ENCODE results near the gene SDF4. TPM values are rescaled to one million over a fixed set of nuclear protein-coding genes. Genes with fewer than 3 reads are reported as not detected.

The SDF4 gene
- total RNA-seq, 6 donors from 2014 or later, result 79.0 to 172 (median 148) TPM

- peaks cover 0 to 3% (median 0%) of the 10 kb centered on the region in 4 donors for H3K36me3 ChIP-seq
- peak overlapping the region in 1 of 4 donors; percentile 19 for H3K4me3 ChIP-seq
- 76 to 85% methylated on average over 10 to 26 of the region's 36 CpGs for WGBS, 2 donors
- peaks cover 2 to 18% (median 12%) of the 10 kb centered on the region in 4 donors for H3K4me1 ChIP-seq
- ATAC-seq (ENCODE audit: low FRiP score in 2 of 2) (no peak), DNase-seq (peak in 1 of 2 donors; percentile 76)
- no peaks in the 10 kb centered on the region for H3K9me3 ChIP-seq
- peaks cover 0 to 8% (median 0%) of the 10 kb centered on the region in 4 donors for H3K27me3 ChIP-seq
- H3K27ac ChIP-seq, result peak overlapping the region in 1 of 4 donors; percentile 18
- TF ChIP-seq POLR2AphosphoS5 (IDR thresholded peaks at IDR 0.05) (no peak), POLR2A (IDR thresholded peaks at IDR 0.05) (no peak), CTCF (IDR thresholded peaks at IDR 0.05) (no peak), EP300 (IDR thresholded peaks at IDR 0.05) (no peak)
Observed at GRCh38 chr1:1167841-1168450, 63.9 kb downstream of the SDF4 start.

GRCh38 chr1:1167398-1167821 is 64.4 kb downstream of the SDF4 start:
- peaks cover 0 to 3% (median 0%) of the 10 kb centered on the region in 4 donors for H3K36me3 ChIP-seq
- DNase-seq (peak in 1 of 2 donors; percentile 70), ATAC-seq (ENCODE audit: low FRiP score in 2 of 2) (no peak)
- H3K4me1 ChIP-seq, result peaks cover 2 to 18% (median 12%) of the 10 kb centered on the region in 4 donors
- peaks cover 0 to 8% (median 0%) of the 10 kb centered on the region in 4 donors for H3K27me3 ChIP-seq
- TF ChIP-seq POLR2A (IDR thresholded peaks at IDR 0.05) (no peak), EP300 (IDR thresholded peaks at IDR 0.05) (no peak), CTCF (IDR thresholded peaks at IDR 0.05) (no peak), POLR2AphosphoS5 (IDR thresholded peaks at IDR 0.05) (no peak)
- WGBS, 2 donors, result 45 to 53% methylated on average over 2 to 13 of the region's 20 CpGs
- H3K9me3 ChIP-seq, result no peaks in the 10 kb centered on the region
- peak overlapping the region in 1 of 4 donors; percentile 19 for H3K4me3 ChIP-seq
- peak overlapping the region in 1 of 4 donors; percentile 18 for H3K27ac ChIP-seq

Small RNA genes within 50 kb of the gene (small RNA-seq; reads per million reads assigned to genes)
- gene MIR200A (17.8 to 64.0 (median 23.8) reads per million in 4 donors), gene MIR200B (49.8 to 175 (median 56.3) reads per million in 4 donors), gene MIR429 (11.0 to 33.9 (median 18.3) reads per million in 4 donors)

Other genes with a start within 250 kb of the SDF4 start
- gene PERM1, start 249.9 kb downstream of the SDF4 start, total RNA-seq, result 1 to 10 TPM in 1 of 6 donors, under 1 TPM in 3, not detected in 2; 0.15 to 1.0 (median 0.36) TPM
- 10 to 100 TPM; 26.5 to 55.0 (median 35.0) TPM for gene HES4, start 231.9 kb downstream of the SDF4 start, total RNA-seq
- gene ISG15, start 218.5 kb downstream of the SDF4 start, total RNA-seq, result 100 to 1,000 TPM in 2 of 6 donors, 10 to 100 TPM in 4; 32.5 to 180 (median 63.8) TPM
- 100 to 1,000 TPM in 5 of 6 donors, 10 to 100 TPM in 1; 91.0 to 316 (median 157) TPM for gene AGRN, start 211.9 kb downstream of the SDF4 start, total RNA-seq
- gene RNF223, start 157.7 kb downstream of the SDF4 start, total RNA-seq, result 1 to 10 TPM; 1.0 to 2.4 (median 1.8) TPM
- gene C1orf159, start 115.9 kb downstream of the SDF4 start, total RNA-seq, result 10 to 100 TPM in 5 of 6 donors, 1 to 10 TPM in 1; 5.7 to 34.6 (median 15.2) TPM
- 10 to 100 TPM in 2 of 6 donors, 1 to 10 TPM in 3, under 1 TPM in 1; 0.86 to 14.5 (median 5.8) TPM for gene TTLL10, start 58.1 kb downstream of the SDF4 start, total RNA-seq
- 1 to 10 TPM in 4 of 6 donors, under 1 TPM in 1, not detected in 1; 0.89 to 3.4 (median 2.1) TPM for gene TNFRSF18, start 25.4 kb downstream of the SDF4 start, total RNA-seq
- 10 to 100 TPM in 2 of 6 donors, 1 to 10 TPM in 3, under 1 TPM in 1; 0.46 to 15.4 (median 2.4) TPM for gene TNFRSF4, start 17.8 kb downstream of the SDF4 start, total RNA-seq
- 10 to 100 TPM; 15.2 to 31.3 (median 19.9) TPM for gene B3GALT6, start 236 bp upstream of the SDF4 start, total RNA-seq
- gene C1QTNF12, start 14.7 kb upstream of the SDF4 start, total RNA-seq, result 1 to 10 TPM in 4 of 6 donors, not detected in 2; 1.9 to 6.3 (median 2.8) TPM
- 10 to 100 TPM; 41.5 to 88.0 (median 50.5) TPM for gene UBE2J2, start 41.9 kb upstream of the SDF4 start, total RNA-seq
- 10 to 100 TPM in 1 of 6 donors, 1 to 10 TPM in 4, under 1 TPM in 1; 0.91 to 17.8 (median 2.7) TPM for gene SCNN1D, start 48.4 kb upstream of the SDF4 start, total RNA-seq
- 100 to 1,000 TPM in 2 of 6 donors, 10 to 100 TPM in 4; 33.5 to 166 (median 60.1) TPM for gene ACAP3, start 75.9 kb upstream of the SDF4 start, total RNA-seq
- 10 to 100 TPM; 16.8 to 38.8 (median 23.0) TPM for gene PUSL1, start 76.6 kb upstream of the SDF4 start, total RNA-seq
- gene INTS11, start 92.7 kb upstream of the SDF4 start, total RNA-seq, result 100 to 1,000 TPM in 2 of 6 donors, 10 to 100 TPM in 4; 71.7 to 267 (median 90.5) TPM
- 10 to 100 TPM; 14.7 to 41.6 (median 26.0) TPM for gene CPTP, start 92.8 kb upstream of the SDF4 start, total RNA-seq
- 1 to 10 TPM in 1 of 6 donors, under 1 TPM in 5; 0.22 to 1.0 (median 0.79) TPM for gene TAS1R3, start 99.3 kb upstream of the SDF4 start, total RNA-seq
- gene DVL1, start 117.4 kb upstream of the SDF4 start, total RNA-seq, result 100 to 1,000 TPM in 3 of 6 donors, 10 to 100 TPM in 3; 71.8 to 205 (median 90.6) TPM
- 100 to 1,000 TPM in 2 of 6 donors, 10 to 100 TPM in 4; 23.9 to 137 (median 63.4) TPM for gene MXRA8, start 126.6 kb upstream of the SDF4 start, total RNA-seq
- gene AURKAIP1, start 143.2 kb upstream of the SDF4 start, total RNA-seq, result 100 to 1,000 TPM in 5 of 6 donors, 10 to 100 TPM in 1; 76.0 to 149 (median 119) TPM
- 100 to 1,000 TPM; 131 to 897 (median 216) TPM for gene CCNL2, start 167.3 kb upstream of the SDF4 start, total RNA-seq
- gene MRPL20, start 175.3 kb upstream of the SDF4 start, total RNA-seq, result 100 to 1,000 TPM in 3 of 6 donors, 10 to 100 TPM in 3; 90.7 to 145 (median 101) TPM
- 10 to 100 TPM; 21.3 to 54.5 (median 34.7) TPM for gene ANKRD65, start 189.3 kb upstream of the SDF4 start, total RNA-seq
- 100 to 1,000 TPM in 2 of 6 donors, 10 to 100 TPM in 4; 41.8 to 108 (median 62.5) TPM for gene VWA1, start 203.7 kb upstream of the SDF4 start, total RNA-seq
- 10 to 100 TPM in 5 of 6 donors, 1 to 10 TPM in 1; 9.2 to 20.9 (median 14.7) TPM for gene ATAD3C, start 217.7 kb upstream of the SDF4 start, total RNA-seq
- gene ATAD3B, start 239.8 kb upstream of the SDF4 start, total RNA-seq, result 100 to 1,000 TPM in 1 of 6 donors, 10 to 100 TPM in 5; 19.9 to 120 (median 26.9) TPM

Data from upper lobe of left lung (tissue), 6 donors.